Progenitor cell of endocrine pancreas (in vitro differentiated cells): ENCODE data around the gene CAMKMT. TPM values are rescaled to one million over a fixed set of nuclear protein-coding genes. Genes with fewer than 3 reads are reported as not detected.

Source experiments
- DNase-seq: peaks from one replicate; pipeline ENCODE4 v3.0.0; 2021; ENCODE audit warnings: low spot score; ENCODE audit not compliant: unreplicated experiment
- H3K27ac Mint-ChIP-seq: 2 replicates; pipeline ENCODE4 v1.8.0; 2021; ENCODE audit warnings: mild to moderate bottlenecking, moderate library complexity, mixed read lengths
- H3K27me3 Mint-ChIP-seq: 2 replicates; pipeline ENCODE4 v1.8.0; 2021; ENCODE audit warnings: mixed read lengths
- H3K36me3 Mint-ChIP-seq: 2 replicates; pipeline ENCODE4 v1.8.0; 2022; ENCODE audit warnings: mixed read lengths; ENCODE audit not compliant: insufficient read depth
- H3K4me1 Mint-ChIP-seq: 2 replicates; pipeline ENCODE4 v1.8.0; 2021; ENCODE audit warnings: low read depth, mixed read lengths
- H3K4me3 Mint-ChIP-seq: 2 replicates; pipeline ENCODE4 v1.8.0; 2021; ENCODE audit warnings: low read depth, mild to moderate bottlenecking, moderate library complexity, mixed read lengths
- H3K9me3 Mint-ChIP-seq: 2 replicates; pipeline ENCODE4 v1.8.0; 2021; ENCODE audit warnings: low read depth, mixed read lengths
- CTCF ChIP-seq: fragments of 200-600 bp; sonication (generic); IDR thresholded peaks from one replicate; pipeline ENCODE4 v1.5.0; 2021; ENCODE audit warnings: antibody characterized with exemption, mild to moderate bottlenecking; ENCODE audit not compliant: unreplicated experiment
- total RNA-seq: library from RNA; stranded (reverse); gene quantifications from 2 replicates; pipeline ENCODE4 v1.2.1, GENCODE V29; 2021

Gene CAMKMT
- total RNA-seq, 1 donor from 2014 or later, result 20.3 TPM

DNA sequence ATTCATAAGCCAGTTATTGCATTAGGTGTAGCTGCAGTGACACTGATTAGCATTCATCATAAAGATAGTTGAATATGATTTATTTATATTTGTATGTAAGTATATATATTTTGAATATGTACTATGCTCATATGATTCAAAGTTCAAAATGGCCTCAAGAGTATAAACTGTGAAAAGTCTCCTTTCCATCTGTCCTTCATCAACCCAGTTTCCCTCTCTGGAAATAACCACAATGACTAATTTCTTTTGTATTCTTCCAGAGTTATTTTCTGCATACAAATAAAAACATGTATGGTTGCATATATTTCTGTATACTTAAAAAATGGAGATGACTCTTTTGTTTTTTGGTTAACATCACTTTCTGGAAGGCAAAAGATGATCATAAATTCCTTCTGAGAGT lies 95.2 kb downstream of the CAMKMT start:
- no peak for TF ChIP-seq CTCF
- Mint-ChIP-seq H3K4me3 (no peak overlapping the region), H3K27me3 (no peaks in the 10 kb centered on the region), H3K36me3 (no peaks in the 10 kb centered on the region), H3K27ac (no peak overlapping the region), H3K9me3 (no peaks in the 10 kb centered on the region), H3K4me1 (peaks cover 6% of the 10 kb centered on the region)
- DNase-seq, result no peak

DNA sequence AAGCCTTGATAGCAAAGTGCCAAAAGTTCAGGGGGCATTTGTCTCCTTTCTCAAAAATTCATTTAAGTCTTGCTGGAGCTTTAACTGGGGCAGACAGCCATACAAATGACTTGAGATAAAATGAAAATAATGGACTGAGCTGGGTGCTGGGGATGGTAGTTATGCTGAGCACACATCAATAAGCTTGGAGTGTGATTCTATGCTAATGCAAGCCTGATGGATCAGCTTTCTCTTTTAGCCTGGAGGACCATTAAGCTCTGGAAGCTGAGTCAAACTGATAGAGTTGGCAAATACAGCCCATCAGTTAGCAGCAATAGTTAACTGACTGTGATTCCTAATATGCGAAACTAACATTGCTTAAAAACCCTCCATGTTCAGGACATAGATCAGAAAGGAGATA lies 98.0 kb downstream of the CAMKMT start:
- Mint-ChIP-seq H3K27ac (no peak overlapping the region), H3K9me3 (peaks cover 17% of the 10 kb centered on the region), H3K27me3 (no peaks in the 10 kb centered on the region), H3K4me1 (peaks cover 6% of the 10 kb centered on the region), H3K4me3 (no peak overlapping the region), H3K36me3 (peaks cover 13% of the 10 kb centered on the region)
- DNase-seq, result no peak
- no peak for TF ChIP-seq CTCF

- Mint-ChIP-seq H3K27ac (no peak overlapping the region), H3K4me3 (no peak overlapping the region)
Measured at GRCh38 chr2:44462934-44463849, 101.4 kb downstream of the CAMKMT start.

GRCh38 chr2:44464437-44464836 lies 102.7 kb downstream of the CAMKMT start:
- peaks cover 18% of the 10 kb centered on the region for H3K36me3 Mint-ChIP-seq
- H3K4me1 Mint-ChIP-seq, result peaks cover 4% of the 10 kb centered on the region
- no peaks in the 10 kb centered on the region for H3K27me3 Mint-ChIP-seq
- H3K4me3 Mint-ChIP-seq, result no peak overlapping the region
- H3K9me3 Mint-ChIP-seq, result peaks cover 31% of the 10 kb centered on the region
- TF ChIP-seq CTCF, result no peak
- no peak for DNase-seq
- no peak overlapping the region for H3K27ac Mint-ChIP-seq

More at GRCh38 chr2:44462934-44463849, 101.4 kb downstream of the CAMKMT start:
- Mint-ChIP-seq H3K4me1 (peaks cover 6% of the 10 kb centered on the region), H3K27me3 (no peaks in the 10 kb centered on the region), H3K36me3 (peaks cover 18% of the 10 kb centered on the region), H3K9me3 (peaks cover 31% of the 10 kb centered on the region)
- no peak for TF ChIP-seq CTCF
- no peak for DNase-seq

DNA sequence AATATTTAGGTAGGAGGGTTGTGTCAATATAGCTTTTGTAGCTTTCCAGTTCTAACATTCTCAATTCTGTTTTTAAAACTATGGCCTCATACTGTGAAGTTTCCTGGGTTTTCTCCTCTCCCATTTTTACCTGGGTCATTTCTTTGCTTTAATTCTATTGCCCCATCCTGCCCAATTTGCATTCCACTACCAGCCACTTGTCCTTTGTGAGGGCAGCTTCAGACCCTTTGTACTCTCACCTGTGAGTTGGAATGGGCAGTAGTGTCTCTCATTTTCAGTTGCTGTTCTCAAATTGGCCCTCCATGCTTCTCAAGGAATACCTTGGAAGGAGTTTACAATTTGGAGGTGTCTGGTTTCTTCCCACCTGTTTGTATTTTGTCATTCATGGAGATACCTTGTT lies 108.4 kb downstream of the CAMKMT start:
- Mint-ChIP-seq H3K27me3 (no peaks in the 10 kb centered on the region), H3K36me3 (peaks cover 4% of the 10 kb centered on the region), H3K27ac (no peak overlapping the region), H3K9me3 (peaks cover 14% of the 10 kb centered on the region), H3K4me1 (no peaks in the 10 kb centered on the region), H3K4me3 (no peak overlapping the region)
- no peak for TF ChIP-seq CTCF
- no peak for DNase-seq
